Measurements from ENCODE around the gene MRGPRF.

Gene MRGPRF

DNA sequence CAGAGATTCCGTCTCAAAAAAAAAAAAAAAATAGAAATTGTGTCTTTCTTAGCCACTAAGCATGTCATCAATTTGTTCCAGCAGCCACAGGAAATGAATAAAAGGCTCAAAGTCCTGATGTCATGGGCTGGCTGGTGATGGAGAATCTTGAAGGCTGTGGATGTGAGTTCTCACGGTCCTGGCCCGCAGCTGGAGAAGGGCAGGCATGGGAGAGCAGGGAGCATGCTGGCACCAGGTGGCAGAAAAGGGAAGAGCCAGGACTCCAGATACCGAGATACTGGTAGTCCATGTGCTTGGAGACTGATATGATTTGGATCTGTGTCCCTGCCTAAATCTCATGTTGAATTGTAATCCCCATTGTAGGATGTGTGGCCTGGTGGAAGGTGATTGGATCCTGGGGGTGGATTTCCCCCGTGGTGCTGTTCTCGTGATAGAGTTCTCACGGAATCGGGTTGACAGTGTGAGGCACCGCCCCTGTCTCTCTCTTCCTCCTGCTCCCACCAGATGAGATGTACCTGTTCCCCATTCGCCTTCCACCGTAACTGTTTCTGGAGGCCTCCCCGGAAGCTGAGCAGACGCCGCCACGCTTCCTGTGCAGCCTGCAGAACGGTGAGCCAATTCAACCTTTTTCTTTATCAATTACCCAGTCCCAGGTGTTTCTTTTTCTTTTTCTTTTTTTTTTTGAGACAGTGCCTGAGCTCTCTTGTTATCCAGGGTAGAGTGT, 50.4 kb downstream of the MRGPRF start:
- H3K4me3 ChIP-seq (replicated peaks; ENCODE audit: low read depth, low read length), result no peak overlapping the region
- TF ChIP-seq, protein P1, sequence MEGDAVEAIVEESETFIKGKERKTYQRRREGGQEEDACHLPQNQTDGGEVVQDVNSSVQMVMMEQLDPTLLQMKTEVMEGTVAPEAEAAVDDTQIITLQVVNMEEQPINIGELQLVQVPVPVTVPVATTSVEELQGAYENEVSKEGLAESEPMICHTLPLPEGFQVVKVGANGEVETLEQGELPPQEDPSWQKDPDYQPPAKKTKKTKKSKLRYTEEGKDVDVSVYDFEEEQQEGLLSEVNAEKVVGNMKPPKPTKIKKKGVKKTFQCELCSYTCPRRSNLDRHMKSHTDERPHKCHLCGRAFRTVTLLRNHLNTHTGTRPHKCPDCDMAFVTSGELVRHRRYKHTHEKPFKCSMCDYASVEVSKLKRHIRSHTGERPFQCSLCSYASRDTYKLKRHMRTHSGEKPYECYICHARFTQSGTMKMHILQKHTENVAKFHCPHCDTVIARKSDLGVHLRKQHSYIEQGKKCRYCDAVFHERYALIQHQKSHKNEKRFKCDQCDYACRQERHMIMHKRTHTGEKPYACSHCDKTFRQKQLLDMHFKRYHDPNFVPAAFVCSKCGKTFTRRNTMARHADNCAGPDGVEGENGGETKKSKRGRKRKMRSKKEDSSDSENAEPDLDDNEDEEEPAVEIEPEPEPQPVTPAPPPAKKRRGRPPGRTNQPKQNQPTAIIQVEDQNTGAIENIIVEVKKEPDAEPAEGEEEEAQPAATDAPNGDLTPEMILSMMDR (IDR thresholded peaks at IDR 0.05; ENCODE audit: low read length, missing control alignments), result no peak
- DNase-seq (ENCODE audit: low read depth), result no peak

DNA sequence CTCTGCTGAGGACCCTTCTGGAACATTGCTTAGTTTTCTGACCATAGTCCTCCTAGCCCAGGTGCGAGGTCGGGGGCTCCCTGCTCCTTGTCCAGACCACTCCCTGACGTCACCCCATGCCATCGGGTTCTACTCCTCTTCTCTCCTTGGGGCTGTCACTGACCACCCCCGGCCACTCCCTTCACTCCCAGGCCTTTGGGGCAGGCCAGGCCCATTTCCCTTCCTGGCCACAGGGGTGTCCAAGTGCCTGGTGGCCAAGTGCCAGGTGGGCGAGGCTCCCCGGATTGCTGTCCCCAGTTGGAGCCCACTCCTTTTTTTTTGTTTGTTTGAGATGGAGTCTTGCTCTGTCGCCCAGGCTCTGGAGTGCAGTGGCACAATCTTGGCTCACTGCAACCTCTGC, 51.8 kb downstream of the MRGPRF start:
- no peak overlapping the region for H3K4me3 ChIP-seq (replicated peaks; ENCODE audit: low read depth, low read length)
- TF ChIP-seq, protein P1 (IDR thresholded peaks at IDR 0.05; ENCODE audit: low read length, missing control alignments), result no peak
- no peak for DNase-seq (ENCODE audit: low read depth)

DNA sequence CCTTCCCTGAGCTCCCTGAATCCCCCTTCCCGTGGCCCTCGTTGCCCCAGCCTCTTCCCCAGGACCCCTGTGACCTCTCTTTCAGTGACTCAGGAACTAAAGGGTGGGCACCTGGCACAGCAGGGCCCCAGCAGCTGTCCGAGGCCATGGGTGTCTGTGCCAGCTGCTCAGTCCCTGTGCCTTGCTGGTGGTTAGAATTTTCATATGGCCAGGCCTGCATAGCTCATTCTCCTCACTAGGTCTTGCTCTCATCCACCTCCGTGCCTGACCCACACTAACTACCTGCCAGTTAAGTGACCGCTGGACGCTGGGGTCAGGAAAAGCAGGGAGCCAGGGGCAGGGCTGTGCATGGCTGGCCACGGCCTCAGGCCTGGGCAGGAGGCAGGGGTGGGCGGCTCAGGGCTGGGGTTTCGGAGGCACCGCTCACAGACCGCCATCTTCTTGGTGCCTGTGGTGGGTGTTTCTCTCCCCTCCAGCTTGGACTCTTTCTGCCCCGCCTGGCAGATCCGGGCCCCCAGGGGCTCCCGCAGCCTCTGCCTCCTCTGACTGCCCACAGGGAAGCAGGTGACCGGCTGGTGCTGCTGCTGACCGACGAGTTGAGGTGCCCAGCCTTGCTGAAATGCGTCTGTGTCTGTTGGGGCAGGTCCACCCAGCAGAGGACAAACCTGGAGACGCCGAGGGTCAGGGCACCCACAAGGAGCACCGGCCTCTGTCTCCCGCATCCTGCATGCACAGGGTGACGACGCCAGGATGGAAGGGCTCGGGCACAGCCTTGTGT, 52.6 kb downstream of the MRGPRF start:
- DNase-seq (ENCODE audit: low read depth), result no peak
- no peak overlapping the region for H3K4me3 ChIP-seq (replicated peaks; ENCODE audit: low read depth, low read length)
- TF ChIP-seq, protein P1 (IDR thresholded peaks at IDR 0.05; ENCODE audit: low read length, missing control alignments), result no peak

DNA sequence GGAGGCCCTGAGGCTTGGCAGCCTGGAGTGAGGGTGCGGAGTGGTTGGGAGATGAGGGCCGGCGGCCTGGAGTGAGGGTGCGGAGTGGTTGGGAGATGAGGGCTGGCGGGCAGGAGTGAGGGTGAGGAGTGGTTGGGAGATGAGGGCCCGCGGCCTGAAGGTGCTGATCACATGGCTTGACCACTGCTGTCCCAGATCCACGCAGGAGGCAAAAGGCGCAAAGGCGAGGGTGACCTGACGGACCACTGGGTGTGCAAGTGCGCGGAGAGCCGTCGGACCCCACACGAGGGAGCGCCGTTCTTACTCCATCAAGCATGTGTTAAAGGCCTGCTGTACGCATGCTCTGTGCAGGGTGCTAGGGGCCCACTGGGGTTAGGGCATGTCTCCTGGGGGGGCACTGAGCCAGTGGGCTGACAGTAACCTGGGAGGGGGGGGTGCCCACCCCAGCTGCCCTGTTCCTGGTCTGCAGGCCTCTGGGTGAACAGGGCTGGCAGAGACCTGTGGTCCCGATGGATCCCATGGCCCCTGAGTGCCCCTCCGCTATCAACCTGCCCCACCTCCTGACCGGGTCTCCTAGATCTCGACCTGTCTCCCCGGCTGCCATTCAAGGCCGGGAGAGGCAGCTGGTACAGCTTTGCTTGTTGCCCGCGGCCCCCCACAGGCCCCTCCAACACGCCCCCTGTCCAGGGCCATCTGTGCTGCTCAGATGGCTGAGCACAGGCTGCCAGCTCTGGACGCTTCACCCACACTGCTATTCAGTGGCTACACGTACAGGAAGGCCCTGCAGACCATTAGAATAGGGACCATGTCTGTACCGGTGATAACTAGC, 53.4 kb downstream of the MRGPRF start:
- H3K4me3 ChIP-seq (replicated peaks; ENCODE audit: low read depth, low read length), result no peak overlapping the region
- DNase-seq (ENCODE audit: low read depth), result no peak
- TF ChIP-seq, protein P1 (IDR thresholded peaks at IDR 0.05; ENCODE audit: low read length, missing control alignments), result no peak

DNA sequence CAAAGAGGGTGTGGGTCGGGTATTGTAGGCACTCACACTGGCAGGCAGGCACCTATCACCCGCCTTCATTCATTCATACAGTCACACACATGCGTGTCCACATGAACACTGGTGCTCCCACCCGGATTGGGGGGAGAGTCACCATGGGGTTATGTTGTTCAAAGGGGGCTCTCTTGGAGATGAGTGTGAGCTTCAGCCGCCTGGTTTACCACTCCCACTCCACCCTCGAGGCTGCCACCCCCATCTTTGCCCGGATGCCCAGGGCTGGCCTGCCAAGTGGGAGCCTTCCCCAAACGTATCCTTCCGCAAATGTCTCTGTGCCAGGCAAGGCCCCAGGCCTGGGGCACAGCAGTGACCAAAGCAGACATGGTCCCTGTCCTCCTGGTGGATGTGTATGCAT, 54.8 kb downstream of the MRGPRF start:
- TF ChIP-seq, protein P1 (IDR thresholded peaks at IDR 0.05; ENCODE audit: low read length, missing control alignments), result no peak
- H3K4me3 ChIP-seq (replicated peaks; ENCODE audit: low read depth, low read length), result no peak overlapping the region
- no peak for DNase-seq (ENCODE audit: low read depth)

DNA sequence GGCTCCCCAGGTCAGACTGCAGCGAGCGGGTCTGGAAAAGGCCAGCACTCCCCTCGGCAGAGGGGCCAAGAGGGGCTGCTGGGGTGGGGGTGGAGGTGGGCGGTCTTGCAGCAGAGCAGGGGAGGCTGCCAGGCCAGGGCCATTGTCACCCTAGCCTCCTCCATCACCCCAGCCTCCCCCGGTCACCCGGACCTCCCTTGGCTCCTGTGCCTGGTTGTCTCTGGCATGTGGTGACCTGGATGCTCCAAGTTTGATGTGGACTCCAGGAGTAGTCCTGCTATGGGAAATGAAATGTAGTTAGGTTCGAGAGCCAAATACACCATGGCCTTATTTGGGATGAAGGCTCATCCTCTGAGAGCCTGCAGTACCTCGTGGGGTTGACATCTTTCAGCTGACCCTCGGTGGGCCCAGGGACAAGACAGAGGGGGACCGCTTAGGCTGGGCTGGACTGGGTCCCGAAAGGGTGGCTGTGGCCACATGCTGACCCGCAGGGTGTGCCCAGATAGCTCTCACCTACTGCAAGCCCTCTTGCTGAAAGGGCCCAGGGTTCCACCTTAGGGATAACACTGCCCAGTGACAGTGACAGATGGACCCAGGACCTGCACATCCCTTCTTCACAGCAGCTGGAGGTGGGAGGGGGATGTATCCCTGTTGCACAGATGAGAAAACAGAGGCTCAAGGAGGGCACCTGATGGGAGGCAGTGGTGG, 56.3 kb downstream of the MRGPRF start:
- TF ChIP-seq, protein P1 (IDR thresholded peaks at IDR 0.05; ENCODE audit: low read length, missing control alignments), result no peak
- H3K4me3 ChIP-seq (replicated peaks; ENCODE audit: low read depth, low read length), result no peak overlapping the region
- DNase-seq (ENCODE audit: low read depth), result no peak
